GM12878 (cell line): ENCODE results near the gene MEIOSIN.

Experiments used
- ATF2 ChIP-seq: IDR thresholded peaks from 2 replicates; pipeline ENCODE4 v1.6.1; 2012; ENCODE audit warnings: low read length, inconsistent platforms
- BHLHE40 ChIP-seq, 2 experiments: fragments of 450-650 bp in 1 of 2; IDR thresholded peaks; 2 replicates each; pipeline ENCODE4 v1.6.1; 2011 to 2017; ENCODE audit warnings: low read depth in 2 of 2, borderline replicate concordance in 1 of 2, improper control_type of control experiment in 1 of 2, low read length in 1 of 2, mild to moderate bottlenecking in 1 of 2
- CTCF ChIP-seq, 3 experiments: IDR thresholded peaks in 2 of 3; conservative IDR thresholded peaks in 1 of 3; 2 replicates each; pipeline ENCODE4 v1.5.1; 2011; ENCODE audit warnings: low read depth in 3 of 3, low read length in 3 of 3, mild to moderate bottlenecking in 3 of 3, control low read depth in 2 of 3, moderate library complexity in 2 of 3, inconsistent platforms in 1 of 3, mixed read lengths in 1 of 3; ENCODE audit not compliant: control insufficient read depth in 2 of 3, insufficient read depth in 1 of 3; ENCODE audit errors: extremely low read depth in 1 of 3
- EZH2 ChIP-seq: IDR thresholded peaks from 2 replicates; pipeline ENCODE4 v1.6.1; 2012; ENCODE audit warnings: low read depth, mild to moderate bottlenecking, control low read depth, inconsistent platforms, low read length, borderline replicate concordance; ENCODE audit not compliant: control insufficient read depth
- GABPA ChIP-seq: IDR thresholded peaks from 2 replicates; pipeline ENCODE4 v1.6.1; 2014; ENCODE audit warnings: antibody characterized with exemption, low read depth, mild to moderate bottlenecking, inconsistent platforms
- MXI1 ChIP-seq: fragments of 150-350 bp; IDR thresholded peaks from 2 replicates; pipeline ENCODE4 v1.6.1; 2011; ENCODE audit warnings: low read depth, mild to moderate bottlenecking, inconsistent platforms, low read length, improper control_type of control experiment
- PAX8 ChIP-seq: fragments of 450-650 bp; IDR thresholded peaks from 2 replicates; pipeline ENCODE4 v1.6.1; 2017; ENCODE audit warnings: mild to moderate bottlenecking, moderate library complexity
- POLR2AphosphoS5 ChIP-seq: IDR thresholded peaks from 2 replicates; pipeline ENCODE4 v1.6.1; 2011; ENCODE audit warnings: mild to moderate bottlenecking, low read length, inconsistent platforms
- REST ChIP-seq: IDR thresholded peaks from 2 replicates; pipeline ENCODE4 v1.6.1; 2012; ENCODE audit warnings: mild to moderate bottlenecking, low read depth, low read length
- RFX5 ChIP-seq: IDR thresholded peaks from 2 replicates; pipeline ENCODE4 v1.6.1; 2011; ENCODE audit warnings: low read depth, low read length, improper control_type of control experiment
- SMC3 ChIP-seq: IDR thresholded peaks from 2 replicates; pipeline ENCODE4 v1.6.1; 2011; ENCODE audit warnings: low read length, improper control_type of control experiment, borderline replicate concordance
- TARDBP ChIP-seq: IDR thresholded peaks from 2 replicates; pipeline ENCODE4 v1.6.1; 2016; ENCODE audit warnings: borderline replicate concordance
- YY1 ChIP-seq: IDR thresholded peaks from 2 replicates; pipeline ENCODE4 v1.6.1; 2011; ENCODE audit warnings: low read depth, mild to moderate bottlenecking, low read length

GRCh38 chr19:45770192-45771101 lies 37.2 kb downstream of the MEIOSIN start:
- TF ChIP-seq ATF2 (no peak), YY1 (peak; percentile 22; the same call in 1 of the 2 replicates), REST (no peak), GABPA (no peak), MXI1 (no peak; the same call in 1 of the 2 replicates), SMC3 (peak; percentile 39; the same call in 1 of the 2 replicates), RFX5 (peak; percentile 52), BHLHE40 (IDR thresholded peaks at IDR 0.05; ENCODE audit: borderline replicate concordance in 1 of 2, low read depth in 2 of 2, low read length in 1 of 2) (peak; percentile 78 to 95; a peak in 3 of 4 replicates), POLR2AphosphoS5 (0 out of 2 replicates have a peak, but pooled peaks have one; percentile 39), TARDBP (no peak), CTCF (IDR thresholded peaks at IDR 0.05 in 2 of 3, conservative IDR thresholded peaks at IDR 0.05 in 1 of 3; ENCODE audit: control insufficient read depth in 2 of 3, extremely low read depth in 1 of 3, insufficient read depth in 1 of 3, low read depth in 3 of 3, low read length in 3 of 3) (peak; percentile 86 to 95 (median 94)), EZH2 (no peak), PAX8 (no peak)
